Neutrophil (primary cell): ENCODE data around the gene EGLN1.

Source experiments
- H3K27ac ChIP-seq: fragments of 200-600 bp; sonication (generic); 2 replicates; pipeline ENCODE4 v1.5.1; 2016; ENCODE audit warnings: mild to moderate bottlenecking, moderate library complexity
- H3K27me3 ChIP-seq: fragments of 200-600 bp; sonication (generic); 2 replicates; pipeline ENCODE4 v1.6.0; 2016; ENCODE audit warnings: mild to moderate bottlenecking
- H3K36me3 ChIP-seq: fragments of 200-600 bp; sonication (generic); 2 replicates; pipeline ENCODE4 v1.5.1; 2017
- H3K4me1 ChIP-seq, 2 experiments: fragments of 200-600 bp in 1 of 2; sonication (generic) in 1 of 2; 1 replicate in 1 of 2; 2 replicates in 1 of 2; pipeline versions ENCODE4 v1.5.1 to v1.6.1; 2013 to 2016; ENCODE audit warnings: low read depth in 1 of 2, low read length in 1 of 2, mild to moderate bottlenecking in 1 of 2, moderate library complexity in 1 of 2; ENCODE audit not compliant: control insufficient read depth in 1 of 2, insufficient read depth in 1 of 2
- H3K4me3 ChIP-seq, 2 experiments: fragments of 200-600 bp in 1 of 2; sonication (generic) in 1 of 2; 1 replicate in 1 of 2; 2 replicates in 1 of 2; pipeline ENCODE4 v1.5.1; 2013 to 2016; ENCODE audit warnings: low read depth in 1 of 2, low read length in 1 of 2, mild to moderate bottlenecking in 1 of 2, moderate library complexity in 1 of 2
- H3K9me3 ChIP-seq: fragments of 200-600 bp; sonication (generic); 2 replicates; pipeline ENCODE4 v1.5.1; 2016
- TF ChIP-seq, protein P1 (sequence below): fragments of 200-600 bp; sonication (generic); IDR thresholded peaks from 2 replicates; pipeline ENCODE4 v1.5.1; 2016; ENCODE audit warnings: antibody characterized with exemption

Gene EGLN1

DNA sequence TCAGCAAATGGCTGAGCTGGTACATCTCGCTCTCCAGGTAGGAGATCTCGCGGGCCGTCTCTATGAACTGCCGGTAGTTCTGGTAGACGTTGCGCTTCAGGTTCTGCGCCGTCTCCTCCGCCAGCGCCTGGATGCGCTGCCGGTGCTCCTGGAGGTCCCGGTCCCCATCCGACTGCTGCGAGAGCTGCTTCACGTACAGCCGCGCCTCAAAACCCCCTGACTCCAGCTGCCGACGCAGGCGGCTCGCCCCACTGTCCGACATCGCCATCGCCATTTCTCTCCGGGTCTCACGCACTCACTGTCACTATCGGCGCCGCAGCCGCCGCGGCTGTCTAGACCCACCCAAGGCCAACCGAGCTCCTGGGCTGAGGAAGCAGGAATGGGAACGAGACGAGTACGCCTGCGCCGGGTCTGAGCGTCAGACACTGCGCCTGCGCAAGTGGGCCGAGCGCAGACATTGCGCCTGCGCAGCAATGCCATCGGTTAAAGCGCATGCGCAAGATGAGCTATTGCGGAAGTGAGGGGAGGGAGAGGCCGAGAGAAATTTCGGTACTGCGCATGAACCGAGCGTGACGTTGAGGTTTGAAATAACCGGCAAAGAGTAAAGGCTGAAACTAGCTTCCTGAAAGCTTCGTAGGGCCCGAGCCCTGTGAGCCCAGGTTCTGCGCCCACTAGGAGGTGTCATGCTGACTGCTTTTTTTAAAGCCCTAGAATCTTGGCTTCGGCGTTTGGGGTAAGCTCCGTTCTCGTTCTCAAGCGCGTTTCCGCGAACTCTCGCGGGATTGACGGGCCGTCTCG lies 84.4 kb downstream of the EGLN1 start, which contains the start of gene EXOC8:
EXOC8 (minus strand) TSS at position 381 of the 798 bp plus-strand sequence; CDS start at position 274, 107 bp downstream.
- Histone ChIP-seq H3K36me3 (peaks cover 16% of the 10 kb centered on the region), H3K4me3 (peak within 1 kb of the TSS; percentile 92 to 99), H3K4me1 (peaks cover 61 to 67% of the 10 kb centered on the region in 2 experiments), H3K27ac (peak within 1 kb of the TSS; percentile 96), H3K27me3 (no peaks in the 10 kb centered on the region), H3K9me3 (no peaks in the 10 kb centered on the region)
- TF ChIP-seq, protein P1, sequence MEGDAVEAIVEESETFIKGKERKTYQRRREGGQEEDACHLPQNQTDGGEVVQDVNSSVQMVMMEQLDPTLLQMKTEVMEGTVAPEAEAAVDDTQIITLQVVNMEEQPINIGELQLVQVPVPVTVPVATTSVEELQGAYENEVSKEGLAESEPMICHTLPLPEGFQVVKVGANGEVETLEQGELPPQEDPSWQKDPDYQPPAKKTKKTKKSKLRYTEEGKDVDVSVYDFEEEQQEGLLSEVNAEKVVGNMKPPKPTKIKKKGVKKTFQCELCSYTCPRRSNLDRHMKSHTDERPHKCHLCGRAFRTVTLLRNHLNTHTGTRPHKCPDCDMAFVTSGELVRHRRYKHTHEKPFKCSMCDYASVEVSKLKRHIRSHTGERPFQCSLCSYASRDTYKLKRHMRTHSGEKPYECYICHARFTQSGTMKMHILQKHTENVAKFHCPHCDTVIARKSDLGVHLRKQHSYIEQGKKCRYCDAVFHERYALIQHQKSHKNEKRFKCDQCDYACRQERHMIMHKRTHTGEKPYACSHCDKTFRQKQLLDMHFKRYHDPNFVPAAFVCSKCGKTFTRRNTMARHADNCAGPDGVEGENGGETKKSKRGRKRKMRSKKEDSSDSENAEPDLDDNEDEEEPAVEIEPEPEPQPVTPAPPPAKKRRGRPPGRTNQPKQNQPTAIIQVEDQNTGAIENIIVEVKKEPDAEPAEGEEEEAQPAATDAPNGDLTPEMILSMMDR: peak; percentile 18

DNA sequence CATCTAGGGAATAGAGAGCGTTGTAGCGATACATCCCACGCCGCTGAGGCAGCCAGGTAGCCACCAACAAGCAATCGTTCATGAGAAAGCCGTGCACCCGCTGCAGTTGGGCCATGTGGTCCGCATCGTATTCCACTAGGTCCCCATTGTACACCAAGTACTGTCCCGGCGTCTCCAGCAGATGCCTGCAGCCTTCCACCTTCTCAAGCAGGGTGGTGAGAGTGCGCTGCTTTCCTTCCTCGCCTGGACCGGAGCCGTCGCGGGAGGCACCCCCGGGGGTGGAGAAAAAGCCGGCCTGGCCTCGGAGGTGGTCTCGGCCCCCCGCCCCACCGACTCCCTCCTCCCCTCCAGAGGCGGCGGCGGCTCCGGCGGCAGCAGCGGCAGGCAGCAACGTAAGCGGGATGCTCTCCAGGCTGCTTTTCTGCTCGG lies 85.0 kb downstream of the EGLN1 start:
- peak overlapping the region; percentile 92 to 99 for H3K4me3 ChIP-seq
- no peaks in the 10 kb centered on the region for H3K9me3 ChIP-seq
- TF ChIP-seq, protein P1: no peak
- H3K4me1 ChIP-seq: peaks cover 61 to 66% of the 10 kb centered on the region in 2 experiments
- H3K27ac ChIP-seq: peak overlapping the region; percentile 96
- H3K27me3 ChIP-seq: no peaks in the 10 kb centered on the region
- H3K36me3 ChIP-seq: peaks cover 16% of the 10 kb centered on the region

DNA sequence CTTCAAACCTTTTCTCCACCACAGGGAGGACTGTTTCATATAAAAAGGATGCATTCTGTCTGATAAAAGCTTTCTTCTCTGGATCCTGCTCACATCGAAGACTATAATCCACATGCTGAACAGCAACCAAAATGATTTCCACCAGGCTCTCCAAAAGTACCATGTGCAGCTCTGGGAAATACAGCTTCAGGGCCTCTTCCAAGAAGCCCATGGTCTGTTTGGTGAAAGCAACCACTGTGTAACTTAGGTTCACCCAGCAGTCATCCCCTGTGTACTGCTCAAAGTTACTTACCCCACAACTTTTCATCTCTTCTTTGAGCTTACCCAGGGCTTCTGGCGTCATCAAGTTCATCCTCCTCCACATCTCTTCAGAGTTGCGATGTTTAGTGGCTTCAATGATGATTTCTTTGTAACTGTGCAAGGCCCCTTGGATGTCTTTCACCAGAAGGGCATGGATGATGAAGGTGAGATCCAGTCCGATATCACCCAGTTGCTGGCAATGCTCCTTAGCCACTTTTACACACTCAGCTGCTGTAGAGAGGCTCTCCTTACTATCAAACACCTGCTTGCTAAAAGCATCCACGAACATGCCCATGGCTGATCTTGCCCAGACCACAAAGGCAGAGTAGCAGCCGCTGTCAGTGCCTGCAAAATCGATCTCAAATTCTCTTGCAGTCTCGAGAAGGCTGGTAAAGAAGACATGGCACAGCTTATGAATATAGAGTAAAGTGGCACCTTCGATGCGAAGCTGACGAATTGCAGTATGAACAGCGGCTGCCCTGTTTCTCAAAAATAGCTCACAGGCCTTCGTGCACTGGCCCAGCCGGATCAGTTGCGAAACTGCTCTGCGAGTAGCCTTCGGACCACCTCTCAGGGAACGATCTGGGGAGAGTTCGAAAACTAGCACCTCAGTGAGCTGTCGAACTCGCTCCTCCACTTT lies 86.2 kb downstream of the EGLN1 start:
- H3K27me3 ChIP-seq: no peaks in the 10 kb centered on the region
- TF ChIP-seq, protein P1: no peak
- peaks cover 58 to 62% of the 10 kb centered on the region in 2 experiments for H3K4me1 ChIP-seq
- peaks cover 20% of the 10 kb centered on the region for H3K36me3 ChIP-seq
- peak overlapping the region; percentile 5 for H3K27ac ChIP-seq
- H3K9me3 ChIP-seq: no peaks in the 10 kb centered on the region
- peak overlapping the region; percentile 92 to 99 for H3K4me3 ChIP-seq

DNA sequence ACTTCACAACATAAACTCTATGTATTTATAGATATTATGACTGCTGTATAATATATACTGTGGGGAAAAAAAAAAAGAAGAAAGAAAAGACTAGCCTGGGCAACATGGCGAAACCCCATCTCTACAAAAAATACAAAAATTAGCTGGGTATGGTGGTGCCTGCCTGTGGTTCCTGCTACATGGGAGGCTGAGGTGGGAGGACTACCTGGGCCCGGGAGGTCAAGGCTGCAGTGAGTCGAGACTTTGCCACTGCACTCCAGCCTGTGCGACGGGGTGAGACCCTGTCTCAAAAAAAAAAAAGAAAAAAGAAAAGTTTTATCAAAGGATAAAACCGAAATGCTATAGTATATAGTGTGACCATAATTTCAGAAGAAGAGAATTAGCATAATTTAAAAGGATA lies 87.1 kb downstream of the EGLN1 start:
- Histone ChIP-seq H3K27ac (no peak overlapping the region), H3K4me1 (peaks cover 53 to 57% of the 10 kb centered on the region in 2 experiments), H3K9me3 (no peaks in the 10 kb centered on the region), H3K36me3 (peaks cover 20% of the 10 kb centered on the region), H3K27me3 (no peaks in the 10 kb centered on the region), H3K4me3 (peak overlapping the region in 1 of 2 experiments; percentile 99)
- TF ChIP-seq, protein P1: no peak

DNA sequence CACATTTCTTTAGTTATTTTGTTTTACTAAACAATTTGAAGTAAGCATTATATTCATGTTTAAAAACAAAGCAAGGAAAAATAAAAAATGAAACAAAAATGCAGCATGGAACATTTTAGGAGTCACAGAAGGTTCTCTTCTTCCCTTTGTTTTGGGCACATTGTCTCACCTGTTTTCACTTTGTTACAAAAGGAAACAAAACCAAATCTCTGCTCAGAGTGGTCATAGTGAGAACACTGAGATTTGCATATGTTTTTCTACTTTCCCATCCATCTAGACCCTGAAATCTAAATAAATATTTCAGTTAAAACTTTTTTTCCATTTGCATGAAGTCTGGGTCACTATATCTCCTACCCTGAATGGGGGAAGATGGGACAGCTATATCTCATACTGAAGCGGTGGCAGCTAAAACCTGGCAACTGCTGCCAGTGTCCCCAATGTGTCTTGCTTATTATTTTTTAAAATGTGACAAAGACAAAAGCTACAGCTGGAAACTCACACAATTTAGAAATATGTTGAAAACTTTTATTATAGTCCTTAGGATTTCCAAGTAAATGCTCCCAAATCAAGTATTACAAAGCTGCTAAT lies 87.9 kb downstream of the EGLN1 start:
- Histone ChIP-seq H3K27me3 (no peaks in the 10 kb centered on the region), H3K4me1 (peaks cover 46 to 51% of the 10 kb centered on the region in 2 experiments), H3K27ac (no peak overlapping the region), H3K9me3 (no peaks in the 10 kb centered on the region), H3K4me3 (peak overlapping the region in 1 of 2 experiments; percentile 99), H3K36me3 (peaks cover 20% of the 10 kb centered on the region)
- TF ChIP-seq, protein P1: no peak
